Stimulated activated CD4-positive, alpha-beta T cell treated with anti-CD3 and anti-CD28 coated beads, Interleukin-12 subunit alpha, Interleukin-12 subunit beta, amount 100 ng/mL, for 4 hours (primary cell): Measurements from ENCODE around the gene PDE11A.

Source experiments
- DNase-seq: peaks from one replicate; pipeline ENCODE4 v3.0.0-alpha.2; 2020

The PDE11A gene

DNA sequence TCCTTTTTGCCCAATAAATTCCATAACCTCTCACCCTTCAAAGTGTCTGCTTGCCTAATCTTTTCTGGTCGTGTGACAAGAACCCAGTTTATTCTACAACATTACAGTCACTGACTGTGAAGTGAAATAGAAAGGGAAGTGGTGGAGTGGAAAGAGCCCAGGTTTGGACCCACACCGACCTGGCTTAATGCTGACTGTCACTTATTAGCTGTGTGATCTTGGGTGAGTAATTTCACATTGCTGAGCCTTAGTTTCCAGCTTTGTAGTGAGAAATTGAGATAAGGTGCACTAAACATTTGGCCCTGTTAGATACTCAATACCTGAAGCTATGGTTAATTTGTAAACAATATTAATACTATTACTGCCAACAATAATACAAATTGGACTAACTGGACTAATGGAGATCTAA, 388.9 kb downstream of the PDE11A start:
- no peak for DNase-seq

DNA sequence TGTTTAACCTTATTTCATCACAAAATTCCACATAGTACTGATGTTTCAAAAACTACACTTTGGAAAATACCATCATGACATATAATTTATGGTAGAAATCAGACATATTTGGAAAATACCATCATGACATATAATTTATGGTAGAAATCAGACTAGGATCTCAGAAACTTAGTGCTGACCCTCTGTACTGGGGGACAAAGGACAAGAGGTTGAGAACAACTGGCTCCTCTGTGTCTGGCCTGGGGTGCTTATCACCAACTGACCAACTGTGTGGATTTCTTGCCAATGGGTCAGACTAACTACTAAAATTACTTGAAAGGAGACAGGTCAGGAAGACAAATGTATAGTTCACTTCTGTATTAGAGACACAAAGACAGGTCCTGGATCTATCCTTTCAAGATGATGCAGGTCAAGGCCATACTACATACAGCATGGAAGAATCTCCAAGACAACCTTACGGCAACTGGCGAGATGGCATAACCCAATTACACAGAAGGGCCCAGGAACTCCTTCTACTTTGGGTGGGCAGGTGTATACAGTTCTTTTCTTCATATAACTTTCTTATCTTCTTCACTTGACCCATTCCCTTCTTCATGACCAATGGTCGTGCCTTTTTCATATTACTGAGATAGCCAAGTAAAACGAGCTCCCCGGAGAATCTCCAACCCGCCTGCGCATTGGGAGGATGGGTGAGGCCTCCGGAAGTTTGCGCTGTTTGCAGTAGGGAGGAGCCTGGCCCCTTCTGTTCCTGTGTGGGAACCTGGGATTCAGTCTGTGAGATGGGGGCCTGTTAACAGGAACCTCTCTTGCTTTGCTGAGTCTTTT, 389.5 kb downstream of the PDE11A start:
- no peak for DNase-seq

DNA sequence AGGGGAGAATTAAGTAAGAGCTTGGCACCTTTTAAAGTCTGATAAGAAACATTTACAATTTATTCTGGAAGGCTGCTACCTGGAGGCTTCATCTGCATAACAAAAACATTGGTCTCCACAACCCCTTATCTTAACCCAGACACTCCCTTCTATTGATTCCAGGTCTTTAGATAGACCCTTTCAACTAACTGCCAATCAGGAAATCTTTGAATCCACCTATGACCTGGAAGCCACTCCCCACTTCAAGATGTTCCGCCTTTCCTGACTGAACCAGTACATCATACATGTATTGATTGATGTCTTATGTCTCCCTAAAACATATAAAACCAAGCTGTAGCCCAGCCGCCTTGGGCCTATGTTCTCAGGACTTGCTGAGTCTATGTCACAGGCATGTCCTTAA, 390.6 kb downstream of the PDE11A start:
- no peak for DNase-seq

DNA sequence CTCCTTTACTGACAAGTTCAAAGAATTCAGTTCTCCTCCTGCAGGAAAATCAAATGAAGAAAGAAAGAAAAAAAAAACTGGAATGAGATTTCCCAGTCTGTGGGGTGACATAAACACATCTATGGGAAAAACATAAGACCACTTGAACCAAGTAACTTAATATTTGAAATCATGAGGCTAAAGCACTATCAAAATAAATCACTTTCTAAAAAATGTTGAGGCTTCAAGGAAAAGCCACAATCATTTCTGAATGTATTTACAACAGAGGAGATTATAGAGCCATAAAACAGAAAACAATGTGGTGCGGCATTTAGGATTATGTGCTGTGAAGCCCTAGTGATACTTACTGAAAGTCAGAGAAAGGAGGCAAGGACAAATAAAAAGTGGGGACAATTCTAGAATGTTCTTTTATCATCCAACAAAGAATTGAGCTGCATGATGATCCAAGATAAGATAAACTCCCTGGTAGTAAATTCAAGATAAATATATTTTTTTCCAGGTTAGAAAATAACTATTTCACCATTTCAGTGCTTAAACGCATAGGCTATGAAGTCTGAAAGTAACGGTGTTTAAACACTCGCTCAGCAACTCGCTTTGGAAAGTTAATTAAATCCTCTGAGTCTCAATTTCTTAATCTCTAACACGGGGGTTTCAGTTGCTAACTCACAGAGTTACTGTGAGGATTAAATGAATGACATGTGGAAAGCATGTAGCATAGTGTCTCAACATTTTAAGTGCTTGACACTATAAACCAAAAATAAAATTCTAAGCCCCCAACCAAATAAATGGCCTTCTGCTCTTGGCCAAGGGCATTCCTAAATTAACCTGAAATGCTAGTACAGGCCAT, 391.5 kb downstream of the PDE11A start:
- no peak for DNase-seq

DNA sequence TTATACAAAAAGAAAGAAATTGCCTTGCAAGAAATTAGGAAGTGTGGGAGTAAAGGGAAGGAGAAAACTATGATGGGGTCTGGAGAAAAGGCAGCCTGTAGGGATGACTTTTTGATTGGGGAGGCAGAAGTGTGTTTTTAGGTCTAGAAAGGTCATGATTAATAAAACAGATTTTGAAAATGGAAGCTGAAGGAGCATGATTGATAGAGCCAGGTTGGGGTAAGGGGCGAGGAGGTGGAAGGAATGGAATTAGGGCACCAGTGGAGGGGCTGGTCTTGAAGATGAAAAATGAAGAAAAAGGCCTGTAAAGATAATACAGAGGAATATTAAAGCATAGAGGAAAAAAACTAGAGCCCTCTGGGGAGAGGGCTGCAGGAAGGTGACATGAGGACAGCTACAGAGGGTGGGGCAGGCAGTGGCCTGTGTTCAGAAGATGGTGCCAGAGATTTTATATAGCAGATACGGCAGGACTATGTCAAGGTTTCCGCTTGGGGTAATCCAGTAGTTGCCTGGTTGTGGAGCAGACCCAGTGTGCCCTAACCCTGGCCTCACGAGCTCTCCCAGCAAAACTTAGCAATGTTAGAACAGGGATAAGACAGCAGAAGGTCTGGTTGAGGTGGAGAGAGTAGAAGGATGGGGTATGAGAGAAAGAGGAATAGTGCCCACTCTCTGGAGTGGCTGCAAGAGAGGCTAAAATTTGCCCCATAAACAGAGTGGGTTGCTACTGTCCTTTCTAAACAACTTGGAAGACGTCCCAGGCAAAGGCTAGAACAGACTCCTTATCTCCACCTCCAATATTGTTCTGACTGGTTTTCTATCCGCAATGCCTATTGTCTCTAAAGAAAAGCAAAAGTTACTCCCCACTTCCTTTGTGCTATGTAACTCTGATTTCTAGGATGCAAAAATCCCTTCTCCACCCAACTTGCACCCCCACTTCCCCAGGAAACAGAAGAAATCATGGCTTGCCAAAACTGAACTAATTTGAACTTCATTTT, 392.7 kb downstream of the PDE11A start:
- DNase-seq, result no peak

DNA sequence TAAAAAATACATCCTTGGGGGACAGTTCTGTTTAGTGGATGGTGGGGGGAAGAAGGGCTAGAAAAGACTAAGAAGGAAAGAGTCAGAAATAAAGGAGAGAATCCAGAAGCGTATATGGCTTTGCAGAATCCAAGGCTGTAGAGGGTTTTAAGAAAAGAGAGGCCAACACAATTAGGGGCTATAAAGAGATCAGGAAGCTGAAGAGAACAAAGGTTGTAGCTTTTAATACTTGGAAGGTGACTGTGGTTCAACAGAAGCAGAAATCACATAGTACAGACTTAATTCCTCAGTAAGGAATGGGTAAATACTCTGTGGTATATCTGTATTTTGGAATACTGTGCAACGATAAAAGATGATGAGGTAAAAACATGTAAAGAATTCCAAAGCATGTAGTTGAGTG, 393.6 kb downstream of the PDE11A start:
- DNase-seq, result no peak

DNA sequence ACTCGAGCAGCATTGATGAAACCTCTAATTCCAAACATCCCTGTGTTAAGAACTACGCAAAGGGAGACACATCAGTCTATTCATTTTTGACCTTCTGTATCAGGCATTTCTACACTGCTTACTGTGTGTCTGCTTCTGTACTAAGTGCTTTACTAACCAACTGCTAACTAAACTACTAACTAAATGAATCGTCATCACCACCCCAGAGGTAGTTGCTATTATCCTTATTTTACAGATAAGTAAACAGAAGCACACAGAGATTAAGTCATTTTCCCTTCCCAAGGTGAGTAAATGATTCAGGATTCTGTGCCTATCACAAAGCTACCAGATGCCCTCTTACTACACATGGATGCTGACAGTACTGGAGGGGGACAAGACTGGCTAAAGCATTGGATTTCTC, 395.9 kb downstream of the PDE11A start:
- DNase-seq, result no peak

DNA sequence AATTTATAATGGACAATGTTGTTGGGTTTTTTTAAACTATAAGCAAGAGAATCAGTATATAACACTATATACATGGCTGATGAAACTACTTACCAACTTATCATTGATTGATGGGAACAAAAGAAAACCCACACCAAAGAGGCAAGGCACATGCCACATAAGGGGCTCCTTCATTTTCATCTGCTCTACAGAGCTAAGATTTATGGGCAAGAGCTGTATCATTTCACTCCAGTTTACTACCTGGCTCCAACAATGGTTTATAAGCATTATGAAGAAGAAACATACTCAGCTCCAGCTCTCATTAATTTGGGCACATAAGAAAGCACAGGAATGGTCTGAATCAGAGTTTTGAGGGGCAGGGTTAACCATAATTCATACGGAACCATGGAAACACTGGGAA, 396.8 kb downstream of the PDE11A start:
- DNase-seq, result no peak

DNA sequence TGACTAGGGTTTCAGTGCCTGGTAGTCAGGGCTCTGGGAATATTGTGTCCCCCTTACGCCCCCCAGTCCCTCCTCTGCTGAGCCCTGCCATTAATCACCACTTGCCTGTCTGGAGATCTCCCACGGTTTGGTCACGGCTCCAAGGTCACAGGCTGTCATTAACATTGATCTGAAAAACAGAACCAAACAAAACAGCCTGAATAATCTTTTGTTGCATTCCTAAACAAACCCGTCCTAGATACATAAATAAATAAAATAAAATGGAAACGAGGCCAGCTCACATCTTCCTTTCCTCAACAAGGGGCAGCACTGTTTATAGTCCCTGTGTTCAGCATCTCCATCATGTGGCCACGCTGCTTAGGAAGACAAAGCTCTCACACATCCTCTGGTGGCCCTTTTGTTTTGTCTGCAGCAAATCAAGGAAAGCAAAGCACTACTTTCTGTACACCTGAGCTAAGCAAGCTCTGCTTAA, 397.2 kb downstream of the PDE11A start:
- no peak for DNase-seq

DNA sequence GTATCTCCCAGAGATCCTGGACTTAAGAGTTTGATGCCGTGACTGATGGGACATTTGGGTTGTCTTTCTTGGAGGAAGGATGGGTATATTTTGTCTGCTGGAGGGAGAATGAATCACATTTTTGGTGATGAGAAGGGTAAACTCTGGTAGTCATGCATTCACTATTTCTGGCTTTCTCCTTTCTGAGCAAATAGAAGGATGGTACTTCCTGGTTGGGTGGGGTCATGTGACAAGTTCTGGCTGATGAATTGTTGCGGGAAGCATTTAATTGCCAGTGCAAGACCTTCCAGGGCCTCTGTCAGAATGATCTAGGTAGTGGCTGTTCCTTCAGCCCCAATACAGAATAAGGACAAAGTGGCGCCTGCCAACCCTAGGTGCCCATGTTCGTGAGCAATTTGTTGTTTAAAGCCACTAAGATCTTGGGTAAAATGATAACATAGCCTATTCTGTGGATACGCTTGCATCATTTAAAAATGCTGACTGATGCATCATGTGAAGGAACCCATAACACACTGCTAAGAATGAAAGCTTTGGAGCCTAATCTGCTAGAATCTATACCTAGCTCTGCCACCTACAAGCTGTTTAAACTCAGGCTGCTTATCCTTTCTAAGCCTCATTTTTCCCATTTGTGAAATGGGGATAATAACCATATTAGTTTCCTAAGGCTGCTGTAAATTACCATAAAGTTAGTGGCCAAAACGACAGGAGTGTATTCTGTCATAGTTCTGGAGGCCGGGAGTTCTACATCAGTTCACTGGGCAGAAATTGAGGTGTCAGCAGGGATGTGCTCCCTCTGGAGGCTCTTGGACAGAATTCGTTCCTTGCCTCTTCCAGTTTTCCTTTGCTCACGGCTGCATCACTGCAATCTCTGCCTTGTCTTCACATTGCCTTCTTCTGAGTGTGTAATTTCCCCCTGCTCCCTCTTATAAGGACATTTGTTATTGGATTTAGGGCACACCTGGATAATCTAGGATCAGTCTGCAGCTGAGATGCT, 398.7 kb downstream of the PDE11A start:
- no peak for DNase-seq

DNA sequence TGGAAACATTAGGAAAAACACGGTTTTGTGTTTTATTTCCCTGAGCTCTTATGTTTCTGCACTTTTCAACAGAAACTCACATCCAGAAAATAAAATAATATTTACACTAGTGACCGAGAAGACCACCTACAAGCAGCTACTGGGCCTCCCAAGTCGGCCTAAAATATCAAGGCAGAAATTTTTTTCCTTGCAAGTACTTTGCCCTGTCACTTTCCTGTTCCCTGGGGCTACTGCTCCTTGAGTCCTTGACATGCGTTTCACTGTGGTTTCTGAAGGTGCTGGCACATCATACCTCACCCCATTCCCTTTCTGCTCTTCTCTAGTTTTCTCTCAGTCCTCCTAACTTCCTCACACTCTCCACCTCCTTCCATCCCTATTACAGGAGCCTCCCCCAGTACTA, 400.9 kb downstream of the PDE11A start:
- no peak for DNase-seq

DNA sequence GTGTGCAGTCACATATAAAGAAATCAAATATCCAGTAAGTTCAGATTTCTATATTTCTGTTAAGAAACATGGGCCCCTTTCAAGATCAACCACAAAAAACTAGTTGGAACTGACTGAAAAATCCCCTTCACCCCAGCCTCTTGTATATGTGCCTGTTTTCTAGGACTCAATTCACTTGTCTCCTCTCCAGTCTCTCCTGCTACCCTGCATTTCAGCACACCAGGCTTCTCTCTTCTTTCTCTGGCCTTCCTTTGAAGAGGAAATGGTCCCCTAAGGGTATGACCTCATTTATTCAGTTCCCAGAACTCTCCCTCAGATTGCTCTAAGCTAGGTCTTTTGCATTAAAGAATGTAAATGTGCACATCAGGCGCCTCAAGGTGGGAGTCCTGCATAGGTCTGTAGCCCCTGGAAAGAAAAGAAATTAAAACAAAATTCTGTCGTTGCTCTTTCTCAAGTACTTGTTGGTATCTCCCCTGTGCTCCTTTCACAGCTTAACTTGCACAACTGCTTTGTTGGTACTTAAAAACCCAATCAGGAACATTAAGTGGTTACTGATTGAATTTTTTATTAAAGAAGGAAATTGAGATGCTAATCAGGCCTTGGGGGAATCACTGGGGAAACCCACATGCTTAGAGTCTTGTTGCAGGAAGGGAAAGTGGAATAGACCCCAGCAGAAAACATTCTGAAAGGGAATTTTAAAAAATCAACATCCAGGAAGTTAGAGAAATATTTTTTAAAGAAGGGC, 401.6 kb downstream of the PDE11A start:
- no peak for DNase-seq

DNA sequence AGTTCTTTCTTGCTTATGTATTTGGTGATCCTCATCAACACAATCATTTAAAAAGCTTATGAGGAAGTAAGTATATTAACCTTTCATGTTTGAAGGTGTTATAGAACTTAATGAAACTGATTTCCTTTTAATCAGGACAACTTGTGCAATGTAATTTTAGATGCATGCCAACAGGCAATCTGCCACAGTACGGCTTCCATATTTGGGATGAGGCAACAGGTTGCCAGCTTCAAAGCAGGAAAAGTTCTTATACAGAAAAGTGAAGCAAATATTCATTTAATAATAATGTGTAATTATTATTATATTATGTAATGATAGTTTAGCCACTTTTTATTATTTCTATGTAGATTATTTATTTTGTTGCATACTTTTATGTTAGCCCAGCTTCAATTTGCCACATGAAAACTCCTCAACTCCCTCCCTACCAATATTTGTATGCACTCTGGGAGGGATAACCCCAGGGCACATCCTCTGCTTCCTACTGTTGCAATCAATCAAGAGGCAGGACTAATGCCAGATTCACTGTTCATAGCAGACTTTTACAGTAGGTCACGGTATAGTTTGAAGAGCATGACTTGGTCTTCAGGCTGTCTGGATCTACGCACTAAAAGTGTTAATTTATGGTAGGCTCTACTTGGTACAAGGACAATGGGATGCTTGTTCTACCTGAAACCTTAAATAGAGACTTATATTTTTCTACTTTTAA, 402.8 kb downstream of the PDE11A start:
- DNase-seq, result no peak

DNA sequence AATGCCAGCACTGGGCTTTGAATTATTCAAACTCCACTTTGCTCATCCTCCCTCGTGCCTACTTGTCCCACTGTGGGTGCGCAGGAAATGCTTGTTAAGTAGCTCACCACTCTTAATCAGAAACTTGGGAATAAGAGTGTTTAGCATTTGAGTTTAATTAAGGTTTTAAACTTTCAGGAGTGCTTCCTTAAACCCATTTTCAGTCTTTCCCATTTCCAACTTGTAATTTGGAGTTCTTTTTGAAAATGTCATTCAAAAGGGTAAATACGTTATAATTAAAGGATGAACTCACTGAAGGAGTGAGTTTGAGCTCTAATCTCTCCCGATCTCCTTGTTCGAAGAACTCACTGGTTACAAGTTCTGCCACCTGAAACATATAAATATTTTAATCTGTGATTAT, 403.4 kb downstream of the PDE11A start:
- DNase-seq, result no peak

DNA sequence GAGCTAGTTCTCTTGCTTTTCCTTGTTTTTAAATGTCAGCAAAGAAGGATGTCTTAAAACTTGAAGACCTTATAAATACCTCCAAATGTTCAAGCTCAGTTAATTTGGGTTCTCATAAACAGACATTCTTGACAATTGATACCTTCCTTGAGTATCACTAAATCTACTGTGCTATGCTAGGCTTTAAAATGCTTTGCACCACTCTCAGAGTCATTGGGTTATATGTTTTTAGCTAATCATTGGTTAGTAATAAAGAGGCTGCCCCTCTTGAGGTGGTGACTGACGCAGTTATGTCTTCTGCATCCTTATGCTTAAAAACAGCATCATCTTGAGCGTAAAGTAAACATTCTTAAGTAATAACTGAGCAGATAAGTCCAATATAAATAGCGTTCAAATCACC, 404.0 kb downstream of the PDE11A start:
- no peak for DNase-seq

DNA sequence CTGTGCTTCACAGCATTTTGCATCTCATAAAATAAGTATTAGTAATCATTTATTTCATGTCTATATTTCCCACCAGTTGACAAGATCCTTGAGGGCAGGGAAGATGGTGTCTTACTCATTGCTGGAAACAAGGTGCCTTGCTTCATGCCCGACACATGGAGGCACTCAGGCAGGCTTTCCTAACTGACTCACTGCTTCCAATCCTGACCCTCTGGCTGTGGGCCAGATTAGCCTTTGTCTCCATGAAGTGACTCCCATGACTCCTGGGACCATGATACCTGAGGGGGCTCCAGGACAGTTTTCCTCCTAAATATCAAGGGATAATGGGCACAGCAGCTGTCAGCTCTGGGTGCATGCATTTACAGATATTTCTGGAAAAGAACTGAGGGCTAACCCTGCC, 405.0 kb downstream of the PDE11A start:
- no peak for DNase-seq

DNA sequence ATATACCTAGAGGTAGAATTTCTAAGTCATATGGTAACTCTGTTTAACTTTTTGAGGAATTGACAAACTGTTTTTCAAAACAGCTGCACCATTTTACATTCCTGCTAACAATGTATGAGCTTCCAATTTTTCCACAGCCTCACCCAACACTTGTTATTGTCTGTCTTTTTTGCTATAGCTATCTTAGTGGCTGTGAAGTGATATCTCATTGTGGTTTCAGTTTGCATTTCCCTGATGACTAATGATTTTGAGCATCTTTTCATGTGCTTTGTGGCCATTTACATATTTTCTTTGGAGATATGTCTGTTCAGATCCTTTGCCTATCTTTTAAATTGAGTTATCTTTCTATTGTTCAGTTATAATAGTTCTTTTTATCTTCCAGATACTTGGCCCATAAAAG, 406.2 kb downstream of the PDE11A start:
- DNase-seq, result no peak

DNA sequence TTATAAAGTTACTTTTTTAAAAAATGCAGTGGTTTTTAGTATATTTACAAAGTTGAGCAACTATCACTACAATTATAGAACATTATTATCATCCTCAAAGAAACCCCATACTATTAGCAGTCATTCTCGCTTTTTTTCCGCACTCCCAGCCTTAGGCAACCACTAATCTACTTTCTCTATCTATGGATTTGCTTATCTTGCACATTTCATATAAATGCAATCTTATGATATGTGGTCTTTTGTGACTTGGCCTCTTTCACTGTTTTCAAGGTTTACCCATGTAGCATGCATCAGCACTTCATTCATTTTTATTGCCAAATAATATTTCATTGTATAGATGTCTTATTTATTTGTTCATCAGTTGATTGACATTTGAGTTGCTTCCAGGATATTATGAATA, 406.6 kb downstream of the PDE11A start:
- DNase-seq, result no peak

DNA sequence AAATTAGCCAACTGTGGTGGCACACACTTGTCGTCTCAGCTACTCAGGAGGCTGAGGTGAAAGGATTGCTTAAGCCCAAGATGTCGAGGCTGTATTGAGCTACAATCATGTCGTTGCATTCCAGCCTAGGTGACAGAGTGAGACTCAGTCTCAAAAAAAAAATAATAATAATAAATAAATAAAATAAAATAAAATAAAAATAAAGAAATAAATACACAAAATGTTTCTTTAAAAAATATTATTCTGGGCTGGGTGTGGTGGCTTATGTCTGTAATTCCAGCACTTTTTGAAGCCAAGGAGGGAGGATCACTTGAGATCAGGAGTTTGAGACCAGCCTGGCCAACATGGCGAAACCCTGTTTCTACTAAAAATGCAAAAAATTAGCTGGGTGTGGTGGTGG, 407.2 kb downstream of the PDE11A start:
- DNase-seq, result no peak

DNA sequence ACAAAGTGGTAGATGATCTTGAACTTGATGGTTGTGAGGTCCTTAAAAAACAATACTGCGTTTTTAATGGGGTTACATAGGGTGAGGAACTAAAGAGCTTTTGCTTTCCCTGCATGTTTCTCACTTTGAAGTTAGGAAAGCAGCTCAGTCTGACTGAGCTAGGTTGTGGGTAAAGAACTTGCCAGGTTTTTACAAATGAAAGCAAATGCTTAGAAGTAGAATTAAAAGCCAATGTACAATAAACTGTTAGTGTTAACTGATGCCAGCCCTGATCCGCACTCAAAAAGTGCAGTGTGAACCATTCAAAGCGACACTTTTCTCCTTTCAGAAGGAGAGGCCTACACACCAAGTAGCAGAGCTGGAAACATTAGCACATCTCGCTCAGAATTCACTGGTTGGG, 409.7 kb downstream of the PDE11A start:
- DNase-seq, result no peak
